ENCODE results near the gene HSPB8.
"Not testable (repeated sequence)": the region's sequence is repeated elsewhere in the genome, so short reads cannot be mapped to it uniquely, and the experiment has no call there.

HSPB8 gene

DNA sequence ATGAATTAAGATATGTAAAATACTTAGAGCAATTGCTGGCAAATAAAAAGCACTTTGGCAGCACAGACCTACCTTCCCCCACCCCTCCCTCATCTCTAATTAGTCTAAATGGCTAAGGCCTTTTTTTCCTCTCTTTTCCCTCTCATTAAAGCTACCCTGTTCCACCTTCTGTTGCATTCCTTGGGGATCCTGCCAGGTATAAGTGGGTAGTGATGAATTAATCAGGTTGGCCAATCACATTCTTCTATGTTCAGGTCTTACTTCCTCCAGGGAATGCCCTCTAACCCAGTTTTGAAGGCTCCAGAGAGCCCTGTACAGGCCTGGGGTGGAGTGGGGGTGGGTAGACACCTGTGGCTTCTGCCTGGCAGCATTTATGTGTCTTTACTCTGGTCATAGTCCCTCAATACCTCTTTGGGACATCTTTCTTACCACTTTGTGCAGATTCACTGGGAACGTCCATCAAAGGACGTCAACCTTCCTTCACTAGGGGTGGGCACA is 28.4 kb downstream of the HSPB8 start:
- no peak for DNase-seq

GRCh38 chr12:119208626-119209061 is 29.9 kb downstream of the HSPB8 start:
- peak; percentile 32 for DNase-seq

DNA sequence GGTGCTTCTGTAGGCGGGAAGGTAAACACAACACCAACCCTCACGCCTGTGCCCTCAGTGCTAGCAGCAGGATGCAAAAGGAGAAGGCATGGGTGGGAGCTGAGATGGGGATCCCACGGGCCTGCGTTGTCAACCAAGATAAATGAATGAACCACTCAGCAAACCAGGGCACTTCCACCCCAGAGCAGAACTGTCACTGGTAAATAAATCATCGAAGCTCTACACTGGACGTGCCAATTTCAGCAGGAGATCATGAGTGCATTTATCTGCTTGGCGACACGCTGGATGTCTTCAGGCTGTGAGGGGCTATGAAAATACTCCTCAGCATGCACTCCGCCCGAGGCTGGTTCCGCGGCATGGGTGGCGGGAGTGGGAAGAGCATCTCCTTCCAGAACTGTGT is 33.2 kb downstream of the HSPB8 start:
- DNase-seq, result no peak

DNA sequence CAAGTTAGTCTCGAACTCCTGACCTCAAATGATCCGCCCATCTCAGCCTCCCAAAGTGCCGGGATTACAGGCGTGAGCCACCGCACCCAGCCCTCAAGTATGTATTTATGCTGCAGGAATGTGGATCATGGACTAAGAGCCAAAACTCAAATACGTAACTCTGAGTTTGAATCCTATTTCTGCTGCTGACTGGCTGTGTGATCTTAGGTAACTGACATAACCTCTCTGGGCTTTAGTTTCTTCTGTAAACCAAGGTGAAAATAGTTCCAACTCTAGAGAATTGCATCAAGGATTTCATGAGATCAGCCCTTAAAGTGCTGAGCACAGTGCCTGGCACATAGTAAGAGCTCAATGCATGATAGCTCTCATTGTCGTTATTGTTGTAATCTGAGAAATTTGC is 37.4 kb downstream of the HSPB8 start:
- DNase-seq, result no peak

- DNase-seq, result not testable (repeated sequence)
These were observed 40.1 kb downstream of the HSPB8 start for GRCh38 chr12:119218875-119219274.

DNA sequence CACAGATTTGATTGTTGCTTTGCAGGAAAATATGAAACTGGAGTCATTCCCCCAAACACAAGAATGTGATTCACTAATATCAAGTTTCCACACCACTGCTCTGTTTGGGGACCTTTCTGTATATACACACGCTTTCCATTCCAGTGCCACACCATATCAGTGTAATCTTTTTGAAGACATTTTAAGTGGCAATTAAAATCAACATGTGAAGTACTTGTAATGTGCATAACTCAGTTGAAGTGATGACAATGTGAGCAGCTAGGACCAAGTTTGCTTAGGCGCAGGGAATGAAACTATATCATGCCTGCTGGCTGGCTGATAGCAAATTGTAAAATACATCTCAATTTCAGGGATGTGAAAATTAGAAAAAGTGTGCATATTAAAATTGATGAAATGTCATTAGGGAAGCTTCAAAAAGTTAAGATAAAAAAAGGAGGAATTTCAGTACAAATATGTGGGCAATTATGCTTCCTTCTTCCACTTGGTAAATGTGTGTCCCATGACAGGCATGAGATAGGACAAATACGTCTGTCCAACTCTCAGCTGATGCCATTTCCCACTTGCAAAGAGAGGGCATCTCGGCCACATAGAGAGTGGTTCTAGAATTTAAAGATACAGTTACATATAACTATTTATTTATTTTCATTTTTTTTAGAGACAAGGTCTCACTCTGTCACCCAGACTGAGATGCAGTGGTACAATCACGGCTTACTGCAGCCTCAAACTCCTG is 43.7 kb downstream of the HSPB8 start:
- no peak for DNase-seq

- no peak for DNase-seq
These were observed 46.7 kb downstream of the HSPB8 start for GRCh38 chr12:119225454-119225853.

GRCh38 chr12:119227292-119227691 is 48.6 kb downstream of the HSPB8 start:
- DNase-seq, result no peak

- no peak for DNase-seq
These were observed 50.5 kb downstream of the HSPB8 start for GRCh38 chr12:119229205-119229604.

- DNase-seq, result no peak
These were observed 51.1 kb downstream of the HSPB8 start for GRCh38 chr12:119229837-119230236.

GRCh38 chr12:119230807-119231206 is 52.1 kb downstream of the HSPB8 start:
- DNase-seq, result no peak

- no peak for DNase-seq
These were observed 53.0 kb downstream of the HSPB8 start for GRCh38 chr12:119231774-119232173.

DNA sequence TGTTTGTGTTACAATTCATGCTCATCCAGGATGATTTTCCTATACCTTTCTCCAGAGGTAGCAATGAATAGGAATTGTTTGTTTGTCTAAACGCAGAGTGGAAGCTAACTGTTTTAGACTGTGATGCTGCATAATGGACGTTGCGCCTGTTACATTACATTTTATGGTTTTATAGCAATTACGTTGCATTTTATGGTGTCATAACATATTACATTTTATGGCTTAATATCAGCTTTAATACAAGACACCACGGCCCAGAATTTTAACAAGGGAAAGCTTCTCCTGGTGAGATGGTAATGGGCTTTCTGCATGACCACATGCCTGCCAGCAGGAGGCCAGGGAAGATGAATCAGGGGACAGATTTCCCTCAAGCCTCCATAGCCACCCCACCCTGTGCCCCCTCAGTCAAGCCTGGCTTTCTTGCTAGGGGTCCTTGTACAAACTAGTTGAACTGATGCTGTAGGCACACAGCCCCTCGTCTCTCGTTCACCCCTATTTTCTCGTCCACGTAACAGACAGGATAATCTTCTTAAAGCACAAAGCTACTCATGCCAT is 56.5 kb downstream of the HSPB8 start:
- no peak for DNase-seq

DNA sequence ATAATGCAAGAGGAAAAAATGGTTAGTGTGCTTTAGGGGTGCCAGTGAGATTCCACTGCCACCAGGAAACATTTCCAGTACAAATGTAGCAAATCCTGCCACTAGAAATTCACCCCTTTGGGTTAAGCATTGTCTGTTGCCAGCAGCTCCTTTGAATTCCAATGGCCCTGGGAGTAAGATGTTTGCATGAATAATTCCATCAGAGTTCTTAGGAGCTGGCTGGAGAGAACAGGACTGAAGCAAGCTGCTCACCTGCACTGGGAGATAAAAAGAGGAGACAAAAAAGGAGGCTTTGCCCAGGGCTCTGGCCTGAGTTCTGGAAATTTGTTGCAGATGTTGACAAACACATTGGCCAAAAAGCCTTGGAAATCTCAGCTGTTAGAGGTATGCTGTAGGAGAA is 57.6 kb downstream of the HSPB8 start:
- DNase-seq, result no peak

DNA sequence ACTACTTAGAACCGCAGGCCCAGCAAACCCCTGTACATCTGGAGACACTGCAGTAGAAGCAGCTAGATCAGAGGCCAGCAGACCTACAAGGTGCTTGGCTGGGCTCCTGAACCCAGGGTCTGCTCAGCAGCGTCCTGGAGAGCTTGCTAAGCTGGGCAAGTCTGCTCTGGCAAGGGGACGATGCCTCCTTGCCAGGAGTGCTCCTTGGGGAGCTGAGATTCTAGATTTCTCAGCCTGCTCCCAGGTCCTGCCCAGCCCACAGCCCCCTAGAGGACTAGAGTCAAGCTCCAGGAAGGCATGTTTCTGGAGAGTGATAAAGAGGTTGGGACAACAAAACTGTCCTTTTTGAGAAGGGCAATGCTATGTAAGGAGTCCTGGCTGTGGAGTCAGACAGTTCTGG is 60.3 kb downstream of the HSPB8 start:
- no peak for DNase-seq

GRCh38 chr12:119241049-119241448 is 62.3 kb downstream of the HSPB8 start:
- no peak for DNase-seq

GRCh38 chr12:119241580-119242169 is 62.9 kb downstream of the HSPB8 start:
- DNase-seq, result no peak

All from GOT3 (cell line).